ENCODE measurements around the gene TSPAN31.

The TSPAN31 gene

DNA sequence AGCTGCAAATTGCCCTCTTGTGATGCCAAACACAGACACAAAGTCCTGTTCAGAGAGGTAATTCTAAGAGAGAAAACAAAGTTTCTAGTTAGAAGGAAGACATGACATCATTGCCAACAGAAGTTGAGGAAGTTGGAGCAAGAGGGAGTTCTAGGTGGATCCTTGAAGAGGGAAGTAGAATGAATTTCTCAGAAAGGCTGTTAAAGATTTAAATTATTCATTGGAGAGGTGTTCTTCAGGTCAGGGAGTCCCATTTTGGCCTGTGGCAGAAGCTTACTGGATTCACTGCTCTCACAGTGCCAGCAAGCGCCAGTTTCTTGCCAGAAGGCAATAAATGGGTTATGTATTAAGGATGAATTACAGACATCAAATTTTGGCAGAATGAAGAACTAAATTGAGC is 53.1 kb downstream of the TSPAN31 start:
- no peak for DNase-seq

All from NCI-H2029 (cell line).